MM.1S (cell line): ENCODE data around the gene DNAJC21.
A peak's percentile ranks its signal among the peaks of the same experiment; 100 is the strongest.

Experiments used
- DNase-seq: peaks from one replicate; pipeline ENCODE4 v3.0.0-alpha.2; 2015
- H2AFZ ChIP-seq: fragments of 300-600 bp; sonication (generic); 2 replicates; pipeline ENCODE4 v1.6.0; 2016; ENCODE audit warnings: antibody characterized with exemption, low read length
- H3F3A ChIP-seq: fragments of 300-600 bp; sonication (generic); 2 replicates; pipeline ENCODE4 v1.6.1; 2016; ENCODE audit warnings: mild to moderate bottlenecking, antibody characterized with exemption, low read length, moderate library complexity, mixed read lengths; ENCODE audit not compliant: insufficient read depth
- H3K27ac ChIP-seq: fragments of 300-600 bp; sonication (generic); 2 replicates; pipeline ENCODE4 v1.5.1; 2016; ENCODE audit warnings: mild to moderate bottlenecking, low read length
- H3K27me3 ChIP-seq: fragments of 300-600 bp; sonication (generic); replicated peaks from 2 replicates; pipeline ENCODE4 v1.6.0; 2016; ENCODE audit warnings: low read length; ENCODE audit not compliant: insufficient read depth
- H3K36me3 ChIP-seq: fragments of 300-600 bp; sonication (generic); replicated peaks from 2 replicates; pipeline ENCODE4 v1.6.1; 2016; ENCODE audit warnings: mild to moderate bottlenecking, low read length, mixed read lengths; ENCODE audit not compliant: insufficient read depth
- H3K4me1 ChIP-seq: fragments of 300-600 bp; sonication (generic); 2 replicates; pipeline ENCODE4 v1.6.1; 2016; ENCODE audit warnings: low read length, mixed read lengths
- H3K4me2 ChIP-seq: fragments of 300-600 bp; sonication (generic); 2 replicates; pipeline ENCODE4 v1.6.0; 2016; ENCODE audit warnings: low read depth, low read length
- H3K4me3 ChIP-seq: fragments of 300-600 bp; sonication (generic); 2 replicates; pipeline ENCODE4 v1.5.1; 2016; ENCODE audit warnings: low read length, mixed read lengths
- H3K79me2 ChIP-seq: fragments of 300-600 bp; sonication (generic); 2 replicates; pipeline ENCODE4 v1.6.1; 2016; ENCODE audit warnings: mixed run types, low read length, mixed read lengths
- H3K9ac ChIP-seq: fragments of 300-600 bp; sonication (generic); 2 replicates; pipeline ENCODE4 v1.6.1; 2016; ENCODE audit warnings: low read length, mixed read lengths
- H3K9me2 ChIP-seq: fragments of 300-600 bp; sonication (generic); replicated peaks from 2 replicates; pipeline ENCODE4 v1.6.1; 2016; ENCODE audit warnings: mild to moderate bottlenecking, low read length, mixed read lengths; ENCODE audit not compliant: insufficient read depth
- H3K9me3 ChIP-seq: fragments of 300-600 bp; sonication (generic); replicated peaks from 2 replicates; pipeline ENCODE4 v1.6.1; 2016; ENCODE audit warnings: mild to moderate bottlenecking, low read length, mixed read lengths; ENCODE audit not compliant: insufficient read depth
- H4K20me1 ChIP-seq: fragments of 300-600 bp; sonication (generic); 2 replicates; pipeline ENCODE4 v1.6.1; 2016; ENCODE audit warnings: mild to moderate bottlenecking, low read length, moderate library complexity, mixed read lengths; ENCODE audit not compliant: insufficient read depth
- CTCF ChIP-seq: fragments of 300-600 bp; sonication (generic); IDR thresholded peaks from 2 replicates; pipeline ENCODE4 v1.5.1; 2016; ENCODE audit warnings: antibody characterized with exemption, low read length, mixed read lengths
- EZH2 ChIP-seq: fragments of 300-600 bp; sonication (generic); optimal IDR thresholded peaks from 2 replicates; pipeline ENCODE3; 2017; ENCODE audit warnings: low read depth, mild to moderate bottlenecking, antibody characterized with exemption, low read length, mixed read lengths
- EZH2phosphoT487 ChIP-seq: fragments of 300-600 bp; sonication (generic); IDR thresholded peaks from 2 replicates; pipeline ENCODE4 v1.6.1; 2018; ENCODE audit warnings: antibody characterized with exemption, low read length

The DNAJC21 gene

DNA sequence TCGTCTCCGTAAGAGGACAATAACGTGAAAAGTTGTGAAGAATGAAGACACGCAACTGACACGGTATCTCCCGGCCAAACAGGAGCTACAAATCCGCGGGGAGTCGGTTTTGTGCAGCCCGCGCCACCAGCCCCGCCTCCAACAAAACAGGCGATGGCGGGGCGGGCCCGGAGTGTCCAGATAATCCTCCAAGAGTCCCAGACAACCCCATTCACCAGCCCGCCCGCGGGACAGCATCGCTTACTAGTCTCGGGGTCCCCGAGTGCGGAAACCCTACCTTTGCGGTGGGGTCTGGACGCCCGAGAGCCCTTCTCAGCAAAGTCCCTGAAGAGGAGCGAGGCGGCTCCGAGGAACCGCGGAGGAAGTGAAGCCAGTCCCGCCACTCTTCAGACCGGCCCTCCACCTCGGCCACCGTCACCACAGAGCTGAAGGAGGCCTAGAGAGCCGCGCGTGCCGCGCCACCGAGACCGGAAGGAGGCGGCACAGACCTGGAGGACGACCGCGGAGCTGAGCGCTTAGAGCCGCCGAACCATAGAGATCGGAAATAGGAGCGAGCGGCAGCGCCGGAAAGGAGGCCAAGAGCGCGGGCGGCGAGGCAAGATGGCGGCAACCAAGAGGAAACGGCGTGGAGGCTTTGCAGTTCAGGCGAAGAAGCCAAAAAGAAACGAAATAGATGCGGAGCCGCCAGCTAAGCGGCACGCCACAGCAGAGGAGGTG lies 14.1 kb upstream of the DNAJC21 start, which contains the start of the genes BRIX1 and RAD1:
BRIX1 (plus strand) TSS at position 573 of the 717 bp plus-strand sequence; CDS start at position 601, 28 bp downstream.
RAD1 (minus strand) TSS at position 366 of the 717 bp plus-strand sequence. CDS start 612 bp downstream, outside the sequence.
- Histone ChIP-seq H3K36me3 (peaks cover 13% of the 10 kb centered on the region; the same call in 1 of the 2 replicates), H3K4me3 (peak within 1 kb of the TSS; percentile 99)

DNA sequence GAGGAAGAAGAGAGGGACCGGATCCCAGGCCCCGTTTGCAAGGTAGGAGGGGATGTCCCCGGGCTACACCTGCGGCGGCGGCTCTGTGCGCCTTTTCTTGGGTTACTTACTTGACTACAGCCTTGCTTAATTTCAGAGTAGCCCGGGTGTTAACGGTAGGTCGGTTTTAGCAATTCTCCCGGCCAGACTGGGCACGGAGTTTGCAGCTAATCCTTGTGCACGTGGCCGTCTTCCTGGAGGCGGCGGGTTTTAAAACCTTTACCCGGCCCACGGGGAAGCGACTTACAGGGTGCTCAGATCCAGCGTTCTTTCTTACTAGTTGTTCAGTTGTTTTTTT lies 13.5 kb upstream of the DNAJC21 start:
- Histone ChIP-seq H4K20me1 (peaks cover 8% of the 10 kb centered on the region; the same call in 1 of the 2 replicates), H3K9me2 (no peaks in the 10 kb centered on the region), H3K4me2 (peak overlapping the region; percentile 73), H3F3A (peaks cover 11% of the 10 kb centered on the region), H3K4me1 (peaks cover 6% of the 10 kb centered on the region; the same call in 1 of the 2 replicates), H3K36me3 (peaks cover 16% of the 10 kb centered on the region; the same call in 1 of the 2 replicates), H2AFZ (peak overlapping the region; percentile 88), H3K79me2 (peaks cover 89% of the 10 kb centered on the region), H3K9me3 (no peaks in the 10 kb centered on the region), H3K4me3 (peak overlapping the region; percentile 99), H3K27me3 (no peaks in the 10 kb centered on the region), H3K27ac (peak overlapping the region; percentile 76; the same call in 1 of the 2 replicates), H3K9ac (peak overlapping the region; percentile 99)
- no peak for TF ChIP-seq EZH2phosphoT487
- no peak for DNase-seq

More for the DNA sequence above, 14.1 kb upstream of the DNAJC21 start, which contains the start of the genes BRIX1 and RAD1:
- TF ChIP-seq EZH2phosphoT487, result no peak
- no peak for TF ChIP-seq CTCF
- Histone ChIP-seq H3K9me3 (no peaks in the 10 kb centered on the region), H3K4me2 (peak within 1 kb of the TSS; percentile 78), H3F3A (peaks cover 11% of the 10 kb centered on the region), H2AFZ (peak within 1 kb of the TSS; percentile 88), H3K27ac (peak within 1 kb of the TSS; percentile 76), H4K20me1 (peaks cover 6% of the 10 kb centered on the region; the same call in 1 of the 2 replicates), H3K4me1 (peaks cover 6% of the 10 kb centered on the region; the same call in 1 of the 2 replicates), H3K9me2 (no peaks in the 10 kb centered on the region), H3K27me3 (no peaks in the 10 kb centered on the region), H3K9ac (peak within 1 kb of the TSS; percentile 99), H3K79me2 (peaks cover 84% of the 10 kb centered on the region)
- DNase-seq, result peak; percentile 98

DNA sequence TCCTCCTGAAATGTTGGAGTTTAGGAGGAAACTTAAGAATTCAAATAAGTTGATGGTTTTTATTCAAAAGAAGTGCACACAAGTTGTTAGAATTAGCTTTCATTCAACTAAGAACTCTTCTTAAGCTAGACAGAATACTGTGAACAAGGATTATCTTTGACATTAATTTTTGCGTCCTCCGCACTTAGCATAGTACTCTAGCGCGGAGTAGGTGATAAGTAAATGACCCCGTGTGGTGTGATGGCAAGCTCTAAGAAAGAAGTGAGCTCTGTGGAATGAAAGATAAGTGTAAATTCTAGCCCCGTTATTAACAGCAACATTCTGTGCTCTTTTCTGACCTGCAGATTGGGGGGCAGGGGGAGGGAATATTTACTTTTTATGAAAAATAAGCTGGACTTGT lies 12.8 kb upstream of the DNAJC21 start:
- DNase-seq, result no peak
- peak overlapping the region; percentile 99 for H3K9ac ChIP-seq
- peak overlapping the region; percentile 76; the same call in 1 of the 2 replicates for H3K27ac ChIP-seq
- peaks cover 93% of the 10 kb centered on the region for H3K79me2 ChIP-seq
- no peaks in the 10 kb centered on the region for H3K27me3 ChIP-seq
- H3K36me3 ChIP-seq, result peaks cover 16% of the 10 kb centered on the region; the same call in 1 of the 2 replicates
- H3K4me3 ChIP-seq, result peak overlapping the region; percentile 99
- TF ChIP-seq EZH2, result no peak
- peaks cover 11% of the 10 kb centered on the region for H3F3A ChIP-seq
- no peak overlapping the region; the same call in 1 of the 2 replicates for H2AFZ ChIP-seq
- no peaks in the 10 kb centered on the region for H3K9me2 ChIP-seq
- peaks cover 8% of the 10 kb centered on the region; the same call in 1 of the 2 replicates for H4K20me1 ChIP-seq
- peaks cover 6% of the 10 kb centered on the region; the same call in 1 of the 2 replicates for H3K4me1 ChIP-seq
- H3K4me2 ChIP-seq, result peak overlapping the region; percentile 73
- H3K9me3 ChIP-seq, result no peaks in the 10 kb centered on the region

DNA sequence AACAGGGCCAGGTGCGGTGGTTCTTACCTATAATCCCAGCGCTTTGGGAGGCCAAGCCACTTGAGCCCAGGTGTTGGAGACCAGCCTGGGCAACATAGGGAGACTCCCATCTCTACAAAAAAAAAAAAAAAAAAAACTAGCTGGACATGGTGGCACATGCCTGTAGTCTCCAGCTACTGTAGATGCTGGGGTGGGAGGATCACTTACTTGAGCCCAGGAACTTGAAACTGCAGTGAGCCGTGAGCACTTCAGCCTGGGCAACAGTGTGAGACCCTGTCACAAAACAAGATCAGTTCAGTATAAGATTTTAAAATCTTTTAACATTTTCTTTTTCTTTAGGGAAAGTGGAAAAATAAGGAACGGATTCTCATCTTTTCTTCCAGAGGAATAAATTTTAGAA lies 11.3 kb upstream of the DNAJC21 start:
- TF ChIP-seq CTCF, result no peak
- TF ChIP-seq EZH2phosphoT487, result no peak
- no peak for TF ChIP-seq EZH2
- no peak for DNase-seq
- Histone ChIP-seq H3K4me2 (peak overlapping the region; percentile 73; the same call in 1 of the 2 replicates), H3K36me3 (peaks cover 13% of the 10 kb centered on the region; the same call in 1 of the 2 replicates), H3K9ac (no peak overlapping the region), H3F3A (peaks cover 21% of the 10 kb centered on the region), H2AFZ (no peak overlapping the region), H3K4me3 (no peak overlapping the region; the same call in 1 of the 2 replicates), H3K4me1 (peaks cover 6% of the 10 kb centered on the region; the same call in 1 of the 2 replicates), H3K79me2 (peaks cover 83% of the 10 kb centered on the region), H3K9me2 (no peaks in the 10 kb centered on the region), H3K27ac (no peak overlapping the region), H4K20me1 (peaks cover 8% of the 10 kb centered on the region; the same call in 1 of the 2 replicates), H3K27me3 (no peaks in the 10 kb centered on the region), H3K9me3 (no peaks in the 10 kb centered on the region)
